Measurements from ENCODE around the gene FARSA.
A peak's percentile ranks its signal among the peaks of the same experiment; 100 is the strongest.
"Not testable (repeated sequence)": the region's sequence is repeated elsewhere in the genome, so short reads cannot be mapped to it uniquely, and the experiment has no call there.

Gene FARSA

DNA sequence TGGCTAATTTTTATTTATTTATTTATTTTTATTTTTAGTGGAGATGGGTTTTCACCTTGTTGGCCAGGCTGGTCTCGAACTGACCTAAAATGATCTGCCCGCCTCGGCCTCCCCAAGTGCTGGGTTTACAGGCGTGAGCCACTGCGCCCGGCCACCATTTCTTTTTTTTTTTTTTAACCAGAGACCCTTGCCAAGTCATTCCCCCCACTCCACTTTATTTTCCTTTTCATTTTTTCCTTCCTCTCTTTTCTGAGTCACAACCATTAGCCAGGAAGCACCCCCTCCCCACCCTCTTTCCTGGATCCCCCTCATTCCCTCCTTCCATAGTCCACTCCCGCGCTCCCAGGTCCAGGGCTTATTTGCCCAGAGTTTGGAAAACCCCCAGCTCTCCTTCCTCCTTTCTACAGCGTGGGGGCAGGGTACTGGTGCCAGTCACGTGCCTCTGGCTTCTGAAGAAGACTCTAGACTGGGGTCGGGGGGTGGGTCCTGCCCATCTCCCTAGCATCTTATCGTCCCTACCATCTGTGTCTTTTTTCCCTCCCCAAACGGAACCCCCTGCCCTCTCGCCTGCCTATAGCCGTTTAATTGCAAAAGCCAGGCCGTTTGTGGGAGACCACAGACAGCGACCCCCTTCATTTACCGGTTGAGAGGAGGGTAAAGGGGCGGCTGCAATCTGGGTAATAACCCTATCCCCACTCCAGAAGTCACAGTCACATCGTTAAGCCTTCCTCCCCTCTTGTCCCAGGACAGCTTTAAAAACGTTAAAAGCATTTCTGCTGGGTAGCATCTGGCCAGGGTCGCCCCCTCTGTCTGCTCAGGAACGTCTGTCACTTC is 3.8 kb upstream of the FARSA start:
- peak; percentile 29 for DNase-seq

DNA sequence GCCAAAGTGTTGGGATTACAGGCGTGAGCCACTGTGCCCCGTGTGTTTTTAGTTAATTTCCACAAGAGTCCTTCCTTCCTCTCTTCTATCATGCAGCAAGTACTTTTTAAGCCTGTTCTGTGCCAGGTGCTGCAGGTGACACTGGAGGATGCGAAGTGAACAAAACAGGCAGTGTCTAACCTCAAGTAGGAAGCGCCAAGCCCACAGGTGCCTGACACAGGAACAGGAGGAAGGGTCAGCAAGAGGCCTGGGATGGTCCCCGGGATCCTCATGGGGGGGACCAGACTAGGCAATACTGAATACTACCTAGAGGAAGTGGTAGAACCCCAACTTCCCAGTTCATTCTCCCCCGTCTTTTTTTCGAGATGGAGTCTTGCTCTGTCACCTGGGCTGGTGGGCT is 3.1 kb upstream of the FARSA start:
- DNase-seq, result no peak

DNA sequence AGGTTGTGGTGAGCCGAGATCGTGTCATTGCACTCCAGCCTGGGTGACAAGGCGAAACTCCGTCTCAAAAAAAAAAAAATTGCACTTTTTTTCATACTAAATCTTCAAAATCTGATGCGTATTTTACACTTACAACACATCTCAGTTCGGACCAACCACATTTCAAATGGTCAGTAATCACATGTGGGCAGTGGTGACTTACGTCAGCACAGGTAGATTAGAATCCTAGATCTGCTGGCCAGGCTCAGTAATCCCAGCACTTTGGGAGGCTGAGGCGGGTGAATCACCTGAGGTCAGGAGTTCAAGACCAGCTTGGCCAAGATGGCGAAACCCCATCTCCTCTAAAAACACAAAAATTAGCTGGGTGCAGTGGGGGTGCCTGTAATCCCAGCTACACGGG is 1.6 kb upstream of the FARSA start:
- DNase-seq, result no peak

DNA sequence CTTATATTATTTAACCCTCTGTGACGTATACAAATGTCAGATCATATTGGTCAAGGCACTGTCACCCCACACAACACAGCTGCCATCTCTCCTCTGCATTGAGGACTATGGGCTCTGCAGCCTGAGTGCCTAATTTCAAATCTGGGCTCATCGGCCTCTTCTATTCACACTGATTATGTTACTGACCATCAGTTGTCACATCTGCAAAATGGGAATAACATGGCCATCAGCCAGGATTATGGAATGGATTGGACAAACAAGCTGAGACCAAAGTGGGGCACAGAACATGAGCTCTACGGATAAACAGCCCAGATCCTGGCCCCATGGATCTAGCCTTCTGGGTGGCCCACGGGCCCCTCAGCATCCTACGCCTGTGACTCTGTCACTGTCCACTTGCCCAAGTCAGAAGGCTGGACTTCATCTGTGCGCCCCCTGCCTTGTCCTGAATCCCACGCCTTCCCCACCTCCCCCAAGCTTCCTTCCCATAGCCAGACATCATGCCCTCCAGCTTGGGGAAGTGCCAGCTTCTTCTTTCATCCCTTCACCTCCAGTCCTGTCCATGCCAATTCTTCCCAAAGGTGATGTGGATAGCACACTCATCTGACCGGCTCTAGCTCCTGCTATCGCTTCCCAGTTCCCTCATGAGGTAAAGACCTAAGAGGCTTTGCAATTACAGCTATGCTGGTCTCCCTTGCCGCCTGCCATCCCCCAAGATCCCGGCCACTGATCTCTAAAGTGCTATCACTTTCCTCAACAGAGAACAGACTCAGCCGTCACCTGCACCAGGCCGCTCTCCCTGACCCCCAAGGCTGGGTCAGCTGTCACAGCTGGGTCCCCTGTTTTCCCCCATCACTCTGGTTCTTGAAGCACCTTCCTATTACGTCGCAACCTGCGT is 872 bp downstream of the FARSA start:
- DNase-seq, result no peak

DNA sequence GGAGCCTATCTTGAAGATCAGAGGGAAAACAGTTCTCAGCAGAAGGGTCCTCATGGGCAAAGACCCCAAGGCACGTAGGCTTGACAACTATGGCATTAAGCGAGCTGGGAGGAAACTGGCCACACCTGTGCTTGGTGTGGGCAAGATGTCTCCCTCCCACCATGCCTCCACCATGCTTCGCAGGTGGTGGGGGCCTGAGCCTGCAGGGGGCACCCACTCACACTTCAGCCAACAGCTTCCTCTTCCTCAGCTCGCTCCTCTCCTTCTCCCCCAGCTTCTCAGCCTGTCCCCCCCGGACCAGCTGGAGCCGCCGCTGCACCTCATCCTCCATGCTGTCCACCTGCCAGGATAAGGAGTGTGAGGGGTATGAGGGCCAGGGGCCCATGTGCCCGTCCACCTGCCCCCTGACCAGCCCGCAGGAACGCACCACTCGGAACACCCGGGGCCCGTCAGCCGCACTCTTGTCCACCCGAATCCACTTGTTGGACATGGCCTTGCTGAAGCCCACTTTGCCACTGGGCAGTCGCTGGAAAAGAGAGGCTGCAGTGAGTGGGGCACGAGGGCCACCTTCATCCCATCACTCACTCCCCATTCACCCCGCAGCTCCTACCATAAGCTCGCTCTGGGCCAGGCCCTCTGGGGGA is 3.4 kb downstream of the FARSA start:
- no peak for DNase-seq

DNA sequence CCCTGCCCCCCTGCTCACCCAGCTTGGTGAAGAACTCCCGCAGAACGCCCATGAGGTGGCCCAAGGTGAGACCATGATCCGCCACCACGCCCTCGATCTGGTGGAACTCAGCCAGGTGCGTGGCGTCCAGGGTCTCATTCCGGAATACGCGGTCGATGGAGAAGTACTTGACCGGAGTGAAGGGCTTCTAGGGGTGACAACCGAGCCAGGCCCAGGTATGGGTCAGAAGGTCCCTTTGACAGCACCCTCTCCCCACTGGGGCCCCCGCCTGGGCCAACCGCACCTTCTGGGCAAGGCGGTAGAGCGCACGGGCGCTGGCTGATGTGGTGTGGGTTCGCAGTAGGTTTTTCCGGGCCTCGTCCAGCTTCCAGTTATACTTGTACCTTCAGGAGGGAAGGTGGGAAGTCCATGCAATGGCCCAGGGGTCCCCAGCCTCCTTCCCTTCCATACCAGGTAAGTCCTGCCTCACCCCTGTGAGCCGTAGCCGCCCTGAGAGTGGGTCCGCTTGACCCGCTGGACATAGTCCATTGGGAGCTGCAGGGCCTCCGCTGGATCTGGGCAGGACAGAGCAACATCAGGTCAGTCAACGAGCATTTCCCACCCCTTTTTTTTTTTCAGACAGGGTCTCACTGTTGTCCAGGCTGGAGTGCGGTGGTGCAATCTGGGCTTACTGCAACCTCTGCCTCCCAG is 8.7 kb downstream of the FARSA start:
- DNase-seq, result no peak

DNA sequence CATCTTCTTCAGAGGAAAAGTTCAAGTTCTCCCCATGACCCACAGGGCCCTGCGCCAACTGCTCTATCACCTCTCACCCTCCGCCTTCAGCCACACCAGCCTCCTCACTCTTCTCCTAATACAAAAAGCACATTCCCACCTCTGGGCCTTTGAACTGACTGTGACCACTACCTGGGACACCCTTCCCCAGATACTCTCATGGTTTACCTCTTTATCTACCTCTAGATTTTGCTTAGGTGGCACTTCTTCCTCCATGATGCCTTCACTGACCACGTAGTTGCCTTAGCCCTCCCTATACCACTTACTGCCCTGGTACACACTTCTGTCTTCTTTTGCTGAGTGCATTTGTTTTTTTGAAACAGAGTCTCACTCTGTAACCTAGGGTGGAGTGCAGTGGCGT is 10.6 kb downstream of the FARSA start:
- DNase-seq, result no peak

DNA sequence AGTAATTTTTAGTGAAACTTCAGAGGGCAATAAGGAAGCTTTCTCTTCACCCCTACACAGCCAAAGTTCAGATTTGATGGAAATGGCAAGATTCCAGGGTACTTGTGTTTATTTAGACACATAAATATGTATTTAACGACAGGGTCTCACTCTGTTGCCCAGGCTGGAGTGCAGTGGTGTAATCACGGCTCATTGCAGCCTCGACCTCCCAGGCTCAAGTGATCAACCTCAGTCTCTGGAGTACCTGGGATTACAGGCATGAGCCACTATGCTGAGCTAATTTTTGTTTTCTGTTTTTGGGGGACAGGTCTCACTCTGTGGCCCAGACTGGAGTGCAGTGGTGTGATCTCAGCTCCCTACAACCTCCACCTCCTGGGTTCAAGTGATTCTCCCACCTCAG is 12.5 kb downstream of the FARSA start:
- DNase-seq, result no peak

DNA sequence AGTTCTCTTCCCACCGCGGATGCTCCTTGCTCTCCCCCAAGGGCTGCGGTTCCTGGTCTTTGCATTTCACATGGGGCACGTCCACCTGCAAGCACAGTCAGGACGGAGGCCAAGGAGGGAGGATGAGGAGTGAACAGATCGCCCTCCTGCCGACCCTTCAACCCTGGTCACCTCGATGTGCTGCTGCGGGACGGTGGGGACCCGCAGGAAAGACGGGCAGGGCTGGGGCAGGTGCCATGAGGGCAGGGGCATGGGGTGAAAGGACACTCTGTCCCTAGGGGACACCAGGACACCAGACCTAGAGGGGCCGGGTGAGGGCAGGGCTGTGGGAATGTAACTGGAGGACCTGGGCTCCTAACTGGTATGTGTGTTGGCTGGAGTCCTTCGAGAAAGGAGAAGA is 15.3 kb downstream of the FARSA start:
- DNase-seq, result no peak

DNA sequence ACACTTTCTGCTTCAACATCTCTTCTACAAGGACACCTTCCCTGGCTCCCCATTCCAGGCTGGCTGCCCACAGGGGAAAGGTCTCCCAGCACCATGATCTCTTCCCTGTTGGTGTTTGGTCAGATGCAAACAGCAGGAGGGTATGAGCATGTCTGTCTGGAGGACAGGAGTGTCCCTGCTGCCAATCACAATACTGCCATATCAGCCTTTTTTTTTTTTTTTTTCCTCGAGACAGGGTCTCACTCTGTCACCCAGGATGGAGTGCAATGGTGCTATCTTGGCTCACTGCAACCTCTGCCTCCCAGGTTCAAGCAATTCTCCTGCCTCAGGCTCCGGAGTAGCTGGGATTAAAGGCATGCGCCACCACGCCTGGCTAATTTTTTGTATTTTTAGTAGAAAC is 17.7 kb downstream of the FARSA start:
- not testable (repeated sequence) for DNase-seq

DNA sequence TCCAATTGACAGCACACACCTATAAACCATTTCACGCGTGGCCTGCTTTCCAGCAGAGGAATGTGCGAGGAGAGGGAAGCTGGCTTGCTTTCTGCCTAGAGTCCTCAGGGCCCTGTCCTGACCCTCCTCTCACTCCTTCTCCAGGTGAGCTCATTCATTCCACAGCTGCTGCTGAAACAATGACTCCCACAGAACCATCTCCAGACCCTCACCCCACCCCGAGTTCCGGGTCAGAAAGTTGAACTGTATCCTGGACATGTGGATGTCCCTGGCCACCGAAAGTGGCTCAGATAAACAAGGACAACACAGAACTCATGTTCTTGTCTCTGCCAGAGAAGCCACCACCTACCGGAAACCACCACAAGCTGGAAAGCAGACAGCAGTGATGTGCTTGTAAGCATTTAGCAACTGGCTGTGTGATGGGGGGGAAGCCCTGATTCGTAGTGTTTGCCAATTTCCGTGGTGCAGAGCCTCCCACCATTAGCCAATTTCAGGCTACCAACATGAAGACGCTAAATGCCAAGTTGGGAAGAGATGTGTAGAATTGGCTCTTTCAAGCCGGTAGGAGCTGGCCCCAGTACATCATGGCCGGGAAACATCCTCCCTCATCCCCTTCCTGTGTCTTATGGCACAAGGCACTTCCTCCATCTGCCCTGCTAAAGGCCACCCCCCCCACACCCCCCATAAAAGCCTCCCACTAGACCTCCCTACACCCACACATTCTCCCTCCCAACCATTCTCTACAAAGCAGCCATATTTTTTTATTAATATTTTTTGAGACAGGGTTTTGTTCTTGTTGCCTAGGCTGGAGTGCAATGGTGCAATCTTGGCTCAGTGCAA is 19.4 kb downstream of the FARSA start:
- DNase-seq, result peak; percentile 51

DNA sequence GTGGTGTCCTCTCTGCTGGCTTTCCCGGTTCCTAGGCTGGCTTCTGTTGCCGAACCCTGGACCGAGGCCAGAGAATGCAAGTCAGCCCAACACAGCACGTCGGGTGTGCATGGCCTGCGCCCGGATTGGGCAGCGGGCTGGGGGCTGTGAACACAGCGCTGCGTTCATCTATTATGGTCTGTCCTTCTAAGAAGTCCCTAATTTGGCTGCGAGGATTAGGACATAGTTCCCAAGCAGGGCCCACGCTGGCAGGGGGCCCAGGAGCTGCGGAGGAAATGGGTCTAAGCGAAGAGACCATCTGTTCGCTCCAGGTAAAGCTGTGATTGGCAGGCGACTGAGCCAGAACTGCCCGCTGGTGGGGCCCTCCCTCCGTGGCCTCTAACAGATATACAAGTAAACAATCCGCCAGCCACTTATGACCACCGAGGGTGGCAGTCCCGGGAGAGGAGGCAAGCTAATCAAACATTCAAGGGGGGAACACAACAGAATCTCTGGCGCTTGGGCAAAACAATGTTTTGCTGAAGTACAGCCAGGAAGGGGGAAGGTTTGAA is 20.4 kb downstream of the FARSA start:
- DNase-seq, result no peak

DNA sequence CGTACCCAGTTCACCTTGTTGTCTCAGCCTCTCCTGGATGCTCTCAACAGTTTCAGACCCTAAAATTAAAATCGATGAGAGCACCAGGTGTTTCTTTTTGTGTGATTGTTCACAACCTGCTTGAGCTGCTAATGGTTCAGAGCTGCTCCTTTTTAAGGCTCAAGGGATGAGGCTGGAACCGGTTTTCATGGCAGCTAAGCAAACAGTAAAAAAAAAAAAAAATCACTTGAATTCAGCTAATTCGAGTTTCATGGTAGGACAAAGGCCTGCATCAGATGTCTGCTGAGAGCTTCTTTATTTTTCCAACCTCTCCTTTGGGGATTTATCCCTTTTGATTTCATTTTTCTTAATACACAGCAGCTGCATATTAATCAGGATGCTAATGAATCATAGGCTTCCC is 20.9 kb downstream of the FARSA start:
- no peak for DNase-seq

DNA sequence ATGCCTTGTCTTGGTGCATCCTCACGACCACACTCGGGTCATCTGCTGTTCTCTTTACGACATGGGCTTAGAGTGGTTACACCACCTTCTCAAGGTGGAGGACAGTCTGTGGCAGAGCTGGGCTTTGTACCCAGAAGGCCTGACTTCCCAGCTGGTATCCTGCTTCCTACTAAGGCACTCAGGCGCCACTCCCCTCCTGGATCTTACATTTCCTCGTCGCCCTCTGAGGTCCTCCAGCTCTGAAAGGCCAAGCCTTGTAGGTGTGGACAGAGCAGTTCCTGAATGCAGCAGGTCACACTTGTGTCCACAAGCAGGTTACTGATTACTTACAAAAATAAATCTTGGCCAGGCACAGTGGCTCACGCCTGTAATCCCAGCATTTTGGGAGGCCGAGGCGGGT is 26.3 kb downstream of the FARSA start:
- DNase-seq, result no peak

DNA sequence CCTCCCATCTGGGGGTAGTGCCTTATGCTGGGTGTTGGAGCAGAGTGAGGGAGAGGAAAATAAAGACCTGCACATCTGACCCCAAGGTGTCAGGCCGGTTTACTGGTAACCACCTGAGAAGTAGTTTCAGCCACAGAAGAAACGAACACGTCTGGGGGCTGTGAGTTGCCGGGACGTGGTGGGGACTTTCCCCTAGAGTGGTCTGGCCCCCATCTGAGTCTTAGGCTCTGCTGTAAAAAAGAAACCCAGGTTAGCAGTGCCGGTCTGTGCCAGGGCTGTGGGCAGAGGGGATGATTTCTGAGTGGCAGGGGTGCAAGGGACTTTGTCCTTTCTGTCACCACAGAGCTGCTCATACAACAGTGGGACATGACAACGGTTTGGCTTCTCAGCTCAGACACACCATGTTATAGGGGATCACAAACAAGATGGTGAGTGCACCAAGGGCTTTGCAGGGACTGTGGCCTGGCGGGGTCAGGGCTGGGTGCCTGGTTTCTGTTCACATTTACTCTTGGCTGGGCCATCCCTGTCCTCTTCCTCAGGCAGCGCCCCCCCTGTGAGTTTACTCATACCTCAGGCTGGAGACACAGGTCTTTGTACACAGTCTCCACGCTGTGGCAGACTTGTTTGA is 33.5 kb downstream of the FARSA start:
- DNase-seq, result peak; percentile 1

DNA sequence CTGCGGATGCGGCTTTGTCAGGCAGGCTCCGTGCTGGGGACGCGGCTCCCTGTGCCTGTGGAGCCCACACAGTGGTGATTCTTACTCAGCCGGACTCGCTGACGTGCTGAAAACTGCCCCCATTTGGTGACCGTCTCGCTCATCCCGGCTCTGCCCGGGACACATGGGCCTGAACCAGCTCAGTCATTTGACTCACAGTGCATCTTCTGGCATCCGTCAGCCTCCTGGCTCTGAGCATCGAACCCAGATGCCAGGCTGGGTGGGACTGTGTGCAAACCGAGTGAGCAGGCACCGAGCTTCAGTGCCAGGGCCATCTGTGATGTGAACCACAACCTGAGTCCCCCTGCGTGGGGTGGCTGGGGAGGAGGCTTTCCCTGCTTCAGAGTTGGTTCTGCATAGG is 37.1 kb downstream of the FARSA start:
- no peak for DNase-seq

DNA sequence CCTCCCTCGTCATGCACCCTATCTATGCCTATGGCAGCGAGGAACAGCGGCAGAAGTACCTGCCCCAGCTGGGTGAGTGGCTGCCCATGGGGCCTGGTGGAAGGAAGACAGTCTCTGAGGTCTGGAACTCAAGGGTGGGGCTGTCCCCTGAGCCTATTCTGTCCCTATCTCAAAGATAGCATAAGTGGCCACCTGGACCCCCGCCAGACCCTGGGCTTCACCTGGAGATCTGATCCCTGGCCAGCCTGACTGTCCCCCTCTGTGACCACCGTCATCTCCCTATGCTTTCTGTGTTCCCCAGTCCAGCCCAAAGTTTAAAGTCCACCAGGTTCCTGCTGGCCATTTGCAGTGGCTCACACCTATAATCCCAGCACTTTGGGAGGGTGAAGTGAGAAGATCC is 39.9 kb downstream of the FARSA start:
- no peak for DNase-seq

DNA sequence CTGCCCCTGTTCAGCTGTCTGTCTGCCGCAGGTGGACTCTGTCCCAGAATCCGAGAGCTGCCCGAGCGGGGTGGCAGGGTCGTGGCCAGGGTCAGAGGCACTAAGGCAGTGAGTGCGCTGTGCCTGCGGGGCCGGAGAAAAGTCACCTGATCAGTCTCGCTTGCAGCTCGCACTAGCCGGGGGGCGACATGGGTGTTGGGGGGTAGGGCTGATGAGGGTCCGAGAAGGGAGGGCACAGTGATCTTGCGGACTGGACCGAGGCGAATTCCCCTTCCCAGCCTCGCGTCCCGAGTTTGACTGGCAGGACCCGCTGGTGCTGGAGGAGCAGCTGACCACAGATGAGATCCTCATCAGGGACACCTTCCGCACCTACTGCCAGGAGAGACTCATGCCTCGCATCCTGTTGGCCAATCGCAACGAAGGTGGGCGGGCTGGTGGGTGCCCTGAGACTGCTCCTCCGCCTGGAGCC is 41.9 kb downstream of the FARSA start:
- no peak for DNase-seq

DNA sequence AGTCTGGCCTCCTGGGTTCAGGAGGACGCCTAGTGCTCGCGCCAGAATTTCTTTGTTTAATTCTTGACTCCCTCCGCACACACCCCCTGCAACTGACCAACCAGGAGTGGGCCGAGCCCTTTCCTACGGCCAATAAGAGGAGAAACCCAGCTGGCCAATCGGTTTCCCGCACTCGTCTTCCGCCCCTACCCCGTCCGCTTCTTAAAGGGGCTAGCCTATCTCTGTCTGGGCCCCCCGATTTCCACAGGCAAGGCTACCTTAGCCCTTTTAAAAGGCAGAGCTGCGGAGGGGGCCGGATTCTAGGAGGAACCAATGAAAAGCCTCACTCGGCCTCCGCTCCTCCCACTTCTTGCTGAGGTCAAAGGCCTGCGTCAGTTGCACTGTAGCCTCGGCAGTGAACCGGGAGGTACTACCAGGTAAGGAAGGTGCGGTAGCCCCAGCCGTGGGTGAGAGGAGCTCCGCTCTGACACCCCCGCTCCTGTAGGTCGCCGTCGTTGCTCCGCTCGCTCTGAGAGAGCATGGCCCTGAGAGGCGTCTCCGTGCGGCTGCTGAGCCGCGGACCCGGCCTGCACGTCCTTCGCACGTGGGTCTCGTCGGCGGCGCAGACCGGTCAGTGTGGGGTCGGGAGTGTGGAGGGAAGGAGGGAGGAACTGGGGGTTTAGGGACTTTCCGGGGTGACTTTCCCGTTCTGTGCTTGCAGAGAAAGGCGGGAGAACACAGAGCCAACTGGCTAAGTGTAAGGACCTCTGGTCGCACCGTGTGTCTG is 42.5 kb downstream of the FARSA start, which contains the start of gene GCDH:
Gene GCDH, plus strand, starts transcription at position 374 of the 766 bp plus-strand sequence. Its CDS starts 145 bp downstream, at position 519.
- peak; percentile 98 for DNase-seq

DNA sequence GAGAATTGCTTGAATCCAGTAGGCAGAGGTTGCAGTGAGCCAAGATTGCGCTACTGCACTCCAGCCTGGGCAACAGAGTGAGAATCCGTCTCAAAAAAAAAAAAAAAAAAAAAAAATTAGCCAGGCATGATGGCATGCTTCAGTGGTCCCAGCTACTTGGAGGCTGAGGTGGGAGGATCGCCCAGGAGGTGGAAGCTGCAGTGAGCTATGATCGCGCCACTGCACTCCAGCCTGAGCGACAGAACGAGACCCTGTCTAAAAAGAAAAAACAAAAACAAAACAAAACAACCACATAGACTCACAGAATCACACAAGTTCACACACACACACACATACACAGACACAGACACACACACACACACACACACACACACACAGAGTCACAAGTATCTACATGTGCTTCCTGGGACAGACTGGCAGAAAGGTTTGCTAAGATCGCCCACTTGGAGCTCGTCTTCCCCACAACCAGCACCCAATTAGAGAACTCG is 43.2 kb downstream of the FARSA start:
- not testable (repeated sequence) for DNase-seq

Measured in CD4-positive, alpha-beta T cell treated with Interferon gamma for 1 hour (primary cell).